IMR-90 (cell line): ENCODE measurements around the gene CTAG1B. TPM values are rescaled to one million over a fixed set of nuclear protein-coding genes. Genes with fewer than 3 reads are reported as not detected.

Experiments used
- ATAC-seq: fragments of 200-7000 bp; cut with Tn5 transposase; 2 replicates; pipeline ENCODE4 v1.9.1; 2020; ENCODE audit warnings: low read depth, mild to moderate bottlenecking, moderate library complexity
- BruUV-seq: library from RNA; stranded (reverse); fragments of 400-500 nt; replicated peaks from 2 replicates; lab custom pipeline; 2021; lab: Mats Ljungman, UMichigan
- CTCF ChIA-PET: fragments of 300-600 bp; formaldehyde crosslinking; extraction: SDS; loops from one replicate; lab custom pipeline; 2021; ENCODE audit warnings: antibody characterized with exemption; lab: Yijun Ruan, JAX
- POLR2A ChIA-PET: fragments of 300-600 bp; sonication (Branson Sonifier 250); formaldehyde crosslinking; loops from one replicate; lab custom pipeline; 2022; ENCODE audit warnings: antibody characterized with exemption; ENCODE audit not compliant: unreplicated experiment; lab: Charles Lee
- DNase-seq: peaks from one replicate; pipeline ENCODE4 v3.0.0; 2013
- H2AFZ ChIP-seq: replicated peaks from 2 replicates; pipeline ENCODE3; 2013; ENCODE audit warnings: low read length, mild to moderate bottlenecking; ENCODE audit not compliant: poor library complexity
- H2AK5ac ChIP-seq: 2 replicates; pipeline ENCODE4 v1.6.1; 2013; ENCODE audit warnings: low read depth, low read length, inconsistent platforms
- H2AK9ac ChIP-seq: replicated peaks from 2 replicates; pipeline ENCODE3; 2013; ENCODE audit warnings: mild to moderate bottlenecking, low read depth, low read length, moderate library complexity; ENCODE audit not compliant: poor library complexity
- H2BK120ac ChIP-seq: 2 replicates; pipeline ENCODE4 v1.6.1; 2013; ENCODE audit warnings: low read depth, low read length, inconsistent platforms
- H2BK15ac ChIP-seq: 3 replicates; pipeline ENCODE4 v1.6.1; 2013; ENCODE audit warnings: low read depth, low read length, inconsistent platforms
- H2BK20ac ChIP-seq: 2 replicates; pipeline ENCODE4 v1.6.1; 2013; ENCODE audit warnings: low read depth, mild to moderate bottlenecking, inconsistent platforms, low read length, moderate library complexity
- H2BK5ac ChIP-seq: 2 replicates; pipeline ENCODE4 v1.6.1; 2013; ENCODE audit warnings: mild to moderate bottlenecking, low read depth, low read length, inconsistent platforms; ENCODE audit not compliant: poor library complexity, severe bottlenecking
- H3K14ac ChIP-seq: replicated peaks from 2 replicates; pipeline ENCODE4 v1.6.1; 2013; ENCODE audit warnings: low read depth, low read length, inconsistent platforms
- H3K18ac ChIP-seq: 2 replicates; pipeline ENCODE4 v1.6.1; 2013; ENCODE audit warnings: low read depth, low read length, control low read depth
- H3K23ac ChIP-seq: 2 replicates; pipeline ENCODE4 v1.6.1; 2013; ENCODE audit warnings: low read depth, low read length, inconsistent platforms
- H3K27ac ChIP-seq: 2 replicates; pipeline ENCODE4 v1.5.1; 2013; ENCODE audit warnings: mild to moderate bottlenecking, control low read depth, low read length; ENCODE audit not compliant: insufficient read depth
- H3K27me3 ChIP-seq: 2 replicates; pipeline ENCODE4 v1.6.1; 2013; ENCODE audit warnings: low read length; ENCODE audit not compliant: control insufficient read depth, insufficient read depth
- H3K36me3 ChIP-seq: 2 replicates; pipeline ENCODE4 v1.6.1; 2013; ENCODE audit warnings: low read length, mixed read lengths; ENCODE audit not compliant: control insufficient read depth, insufficient read depth
- H3K4ac ChIP-seq: 2 replicates; pipeline ENCODE4 v1.6.1; 2013; ENCODE audit warnings: low read depth, low read length, inconsistent platforms
- H3K4me1 ChIP-seq: 2 replicates; pipeline ENCODE4 v1.6.1; 2013; ENCODE audit warnings: low read length, mixed read lengths; ENCODE audit not compliant: control insufficient read depth, insufficient read depth
- H3K4me2 ChIP-seq: 2 replicates; pipeline ENCODE4 v1.6.1; 2013; ENCODE audit warnings: low read depth, mild to moderate bottlenecking, control low read depth, low read length, moderate library complexity
- H3K4me3 ChIP-seq: 2 replicates; pipeline ENCODE4 v1.5.1; 2013; ENCODE audit warnings: low read depth, mild to moderate bottlenecking, control low read depth, low read length, moderate library complexity; ENCODE audit not compliant: insufficient read depth
- H3K56ac ChIP-seq: 2 replicates; pipeline ENCODE4 v1.6.1; 2013; ENCODE audit warnings: low read length, inconsistent platforms; ENCODE audit not compliant: insufficient read depth; ENCODE audit errors: extremely low read depth
- H3K79me1 ChIP-seq, 2 experiments: 2 replicates each; pipeline ENCODE4 v1.6.1; 2013; ENCODE audit warnings: low read length in 2 of 2, inconsistent platforms in 1 of 2, low read depth in 1 of 2
- H3K9ac ChIP-seq: 2 replicates; pipeline ENCODE4 v1.6.1; 2013; ENCODE audit warnings: low read depth, low read length, control low read depth
- H3K9me1 ChIP-seq: 2 replicates; pipeline ENCODE4 v1.6.1; 2013; ENCODE audit warnings: low read length, inconsistent platforms; ENCODE audit not compliant: insufficient read depth
- H3K9me3 ChIP-seq: 2 replicates; pipeline ENCODE4 v1.6.1; 2013; ENCODE audit warnings: low read length; ENCODE audit not compliant: control insufficient read depth, insufficient read depth
- H4K20me1 ChIP-seq: 2 replicates; pipeline ENCODE4 v1.6.1; 2013; ENCODE audit warnings: low read length, inconsistent platforms; ENCODE audit not compliant: insufficient read depth
- H4K5ac ChIP-seq: 2 replicates; pipeline ENCODE4 v1.6.1; 2013; ENCODE audit warnings: mild to moderate bottlenecking, low read depth, low read length, control low read depth
- H4K8ac ChIP-seq, 2 experiments: 2 replicates each; pipeline ENCODE4 v1.6.1; 2013; ENCODE audit warnings: low read depth in 2 of 2, low read length in 2 of 2, control low read depth in 1 of 2, inconsistent platforms in 1 of 2
- H4K91ac ChIP-seq: 2 replicates; pipeline ENCODE4 v1.6.1; 2013; ENCODE audit warnings: low read depth, low read length, inconsistent platforms; ENCODE audit not compliant: insufficient read depth
- BHLHE40 ChIP-seq: fragments of 150-350 bp; IDR thresholded peaks from 2 replicates; pipeline ENCODE4 v1.6.1; 2016; ENCODE audit warnings: mild to moderate bottlenecking, low read depth, low read length
- CEBPB ChIP-seq: IDR thresholded peaks from 2 replicates; pipeline ENCODE4 v1.6.1; 2012; ENCODE audit warnings: low read depth, low read length, improper control_type of control experiment
- CHD1 ChIP-seq: IDR thresholded peaks from 2 replicates; pipeline ENCODE4 v1.6.1; 2012; ENCODE audit warnings: low read depth, low read length, improper control_type of control experiment
- FOS ChIP-seq: fragments of 150-350 bp; IDR thresholded peaks from 2 replicates; pipeline ENCODE4 v1.6.1; 2016; ENCODE audit warnings: low read depth, low read length
- MAFK ChIP-seq: IDR thresholded peaks from 2 replicates; pipeline ENCODE4 v1.6.1; 2012; ENCODE audit warnings: low read depth, low read length, improper control_type of control experiment
- MAZ ChIP-seq: IDR thresholded peaks from 2 replicates; pipeline ENCODE4 v1.6.1; 2012; ENCODE audit warnings: low read depth, mild to moderate bottlenecking, low read length, improper control_type of control experiment, moderate library complexity, borderline replicate concordance
- MXI1 ChIP-seq: IDR thresholded peaks from 2 replicates; pipeline ENCODE4 v1.6.1; 2012; ENCODE audit warnings: low read depth, mild to moderate bottlenecking, low read length, moderate library complexity, borderline replicate concordance
- NFE2L2 ChIP-seq: fragments of 150-350 bp; IDR thresholded peaks from 2 replicates; pipeline ENCODE4 v1.6.1; 2016; ENCODE audit warnings: low read depth, mild to moderate bottlenecking, low read length
- POLR2A ChIP-seq: IDR thresholded peaks from 2 replicates; pipeline ENCODE4 v1.6.1; 2012; ENCODE audit warnings: mild to moderate bottlenecking, low read depth, low read length
- RAD21 ChIP-seq: IDR thresholded peaks from 2 replicates; pipeline ENCODE4 v1.6.1; 2012; ENCODE audit warnings: low read length, improper control_type of control experiment
- RCOR1 ChIP-seq: IDR thresholded peaks from 2 replicates; pipeline ENCODE4 v1.6.1; 2012; ENCODE audit warnings: mild to moderate bottlenecking, low read length, improper control_type of control experiment; ENCODE audit not compliant: insufficient replicate concordance
- RFX5 ChIP-seq: IDR thresholded peaks from 2 replicates; pipeline ENCODE4 v1.8.0; 2012; ENCODE audit warnings: low read depth, mild to moderate bottlenecking, low read length, moderate library complexity
- SMC3 ChIP-seq: fragments of 150-350 bp; IDR thresholded peaks from 2 replicates; pipeline ENCODE4 v1.6.1; 2016; ENCODE audit warnings: low read depth, mild to moderate bottlenecking, antibody characterized with exemption, low read length, moderate library complexity
- WGBS, 2 experiments: methylation state at CpG; one replicate each; pipeline versions ENCODE4 v1.1.5 to v1.1.7; 2013; ENCODE audit warnings: missing lambda C conversion rate in 2 of 2; ENCODE audit not compliant: insufficient read length in 1 of 2; ENCODE audit errors: extremely low coverage in 2 of 2; 5-methylcytosine and 5-hydroxymethylcytosine counted together
- dilution Hi-C: fragments of 300-500 bp; cut with HindIII; formaldehyde crosslinking; loops from one replicate; pipeline ENCODE4 v1.14.3; 2018; ENCODE audit warnings: low sequenced_read_pairs; ENCODE audit not compliant: unreplicated experiment
- in situ Hi-C: fragments of 300-500 bp; cut with MboI; formaldehyde crosslinking; loops from 3 replicates; pipeline ENCODE4 v1.14.3; 2019; ENCODE audit warnings: low sequenced_read_pairs, inconsistent platforms, mixed read lengths
- intact Hi-C: fragments of 100-400 bp; cut with micrococcal nuclease; formaldehyde crosslinking; loops from 2 replicates; pipeline ENCODE4 v1.10.0; 2022
- polyA plus RNA-seq, 3 experiments: library from polyadenylated mRNA; depleted of rRNA; stranded (reverse); fragments of >200 nt; gene quantifications; 2 replicates each; pipeline ENCODE4 v1.2.3, GENCODE V29; 2012; ENCODE audit warnings: low replicate concordance in 1 of 3
- total RNA-seq: library from RNA; depleted of rRNA; stranded (reverse); fragments of >200 nt; gene quantifications from 2 replicates; pipeline ENCODE4 v1.2.3, GENCODE V29; 2012
- TF ChIP-seq, protein P1 (sequence below): fragments of 150-350 bp; IDR thresholded peaks from 2 replicates; pipeline ENCODE4 v1.6.1; 2016; ENCODE audit warnings: low read depth, mild to moderate bottlenecking, low read length, moderate library complexity, borderline replicate concordance
- TF ChIP-seq, protein P2 (sequence below): conservative IDR thresholded peaks from 2 replicates; pipeline ENCODE4 v1.5.1; 2012; ENCODE audit warnings: mild to moderate bottlenecking, low read depth, low read length, improper control_type of control experiment
- TF ChIP-seq, protein P3 (sequence below): fragments of 150-350 bp; IDR thresholded peaks from 2 replicates; pipeline ENCODE4 v1.6.1; 2017; ENCODE audit warnings: mild to moderate bottlenecking, antibody characterized with exemption, low read length, low read depth

CTAG1B gene
- total and polyA plus RNA-seq, 2 of the 4 experiments (the other 2 are of a cell fraction): not detected

DNA sequence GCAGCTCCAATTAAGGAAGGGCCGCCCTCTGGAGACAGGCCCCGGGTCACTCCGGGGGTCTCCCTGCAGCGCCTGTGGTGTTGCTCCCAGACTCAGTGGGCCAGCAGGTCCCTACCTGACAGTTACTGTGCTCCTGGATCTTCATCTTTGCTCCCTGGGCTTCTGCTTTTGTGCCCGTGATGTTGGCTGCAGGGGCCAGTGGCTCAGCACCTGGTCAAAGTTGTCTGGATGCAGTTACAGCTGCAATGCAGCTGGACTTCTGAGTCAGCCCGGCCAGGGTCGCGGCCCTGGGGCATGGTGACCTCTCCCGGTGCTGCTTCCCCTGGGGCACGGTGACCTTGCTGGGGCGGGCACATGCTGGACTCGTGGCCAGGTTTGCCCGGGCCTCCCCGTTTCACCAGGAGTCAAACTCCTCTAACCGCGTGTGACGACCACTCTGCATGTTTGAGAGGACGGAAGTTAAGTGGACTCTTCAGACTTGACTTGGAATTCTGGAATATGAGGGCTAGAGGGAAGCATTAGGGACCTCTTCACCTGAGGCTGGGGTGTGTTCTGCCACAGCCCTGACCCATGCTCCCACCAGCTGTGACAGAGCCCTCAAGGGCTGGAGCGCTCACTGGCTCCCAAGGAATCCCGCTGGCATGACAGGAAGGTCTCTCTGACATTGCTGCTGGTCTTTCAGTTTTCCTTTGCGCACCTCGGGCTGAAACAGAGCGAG, 30.6 kb upstream of the CTAG1B start:
- ATAC-seq (no peak), DNase-seq (no peak)
- ChIA-PET CTCF (no interaction called here), POLR2A (no interaction called here)
- dilution Hi-C loops: no loop called here
- H3K9me1 ChIP-seq: no peaks in the 10 kb centered on the region
- H3K14ac ChIP-seq: no peak overlapping the region
- no peak overlapping the region for H3K9ac ChIP-seq
- no peak overlapping the region for H2AK5ac ChIP-seq
- H2BK15ac ChIP-seq: no peak overlapping the region
- H3K56ac ChIP-seq: no peak overlapping the region
- H3K79me1 ChIP-seq: no peaks in the 10 kb centered on the region
- H4K8ac ChIP-seq: no peak overlapping the region
- H2BK20ac ChIP-seq: no peak overlapping the region
- no peaks in the 10 kb centered on the region for H3K36me3 ChIP-seq
- no peak overlapping the region for H3K27ac ChIP-seq
- H3K4me2 ChIP-seq: no peak overlapping the region
- in situ Hi-C loops: no loop called here
- TF ChIP-seq POLR2A (no peak), MAZ (no peak), RCOR1 (no peak), MXI1 (no peak), MAFK (no peak), CEBPB (no peak), NFE2L2 (no peak), CHD1 (no peak), FOS (no peak), BHLHE40 (no peak), RFX5 (no peak), RAD21 (no peak), SMC3 (no peak)
- TF ChIP-seq, protein P1, sequence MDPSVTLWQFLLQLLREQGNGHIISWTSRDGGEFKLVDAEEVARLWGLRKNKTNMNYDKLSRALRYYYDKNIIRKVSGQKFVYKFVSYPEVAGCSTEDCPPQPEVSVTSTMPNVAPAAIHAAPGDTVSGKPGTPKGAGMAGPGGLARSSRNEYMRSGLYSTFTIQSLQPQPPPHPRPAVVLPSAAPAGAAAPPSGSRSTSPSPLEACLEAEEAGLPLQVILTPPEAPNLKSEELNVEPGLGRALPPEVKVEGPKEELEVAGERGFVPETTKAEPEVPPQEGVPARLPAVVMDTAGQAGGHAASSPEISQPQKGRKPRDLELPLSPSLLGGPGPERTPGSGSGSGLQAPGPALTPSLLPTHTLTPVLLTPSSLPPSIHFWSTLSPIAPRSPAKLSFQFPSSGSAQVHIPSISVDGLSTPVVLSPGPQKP: no peak
- TF ChIP-seq, protein P2, sequence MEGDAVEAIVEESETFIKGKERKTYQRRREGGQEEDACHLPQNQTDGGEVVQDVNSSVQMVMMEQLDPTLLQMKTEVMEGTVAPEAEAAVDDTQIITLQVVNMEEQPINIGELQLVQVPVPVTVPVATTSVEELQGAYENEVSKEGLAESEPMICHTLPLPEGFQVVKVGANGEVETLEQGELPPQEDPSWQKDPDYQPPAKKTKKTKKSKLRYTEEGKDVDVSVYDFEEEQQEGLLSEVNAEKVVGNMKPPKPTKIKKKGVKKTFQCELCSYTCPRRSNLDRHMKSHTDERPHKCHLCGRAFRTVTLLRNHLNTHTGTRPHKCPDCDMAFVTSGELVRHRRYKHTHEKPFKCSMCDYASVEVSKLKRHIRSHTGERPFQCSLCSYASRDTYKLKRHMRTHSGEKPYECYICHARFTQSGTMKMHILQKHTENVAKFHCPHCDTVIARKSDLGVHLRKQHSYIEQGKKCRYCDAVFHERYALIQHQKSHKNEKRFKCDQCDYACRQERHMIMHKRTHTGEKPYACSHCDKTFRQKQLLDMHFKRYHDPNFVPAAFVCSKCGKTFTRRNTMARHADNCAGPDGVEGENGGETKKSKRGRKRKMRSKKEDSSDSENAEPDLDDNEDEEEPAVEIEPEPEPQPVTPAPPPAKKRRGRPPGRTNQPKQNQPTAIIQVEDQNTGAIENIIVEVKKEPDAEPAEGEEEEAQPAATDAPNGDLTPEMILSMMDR: no peak
- TF ChIP-seq, protein P3, sequence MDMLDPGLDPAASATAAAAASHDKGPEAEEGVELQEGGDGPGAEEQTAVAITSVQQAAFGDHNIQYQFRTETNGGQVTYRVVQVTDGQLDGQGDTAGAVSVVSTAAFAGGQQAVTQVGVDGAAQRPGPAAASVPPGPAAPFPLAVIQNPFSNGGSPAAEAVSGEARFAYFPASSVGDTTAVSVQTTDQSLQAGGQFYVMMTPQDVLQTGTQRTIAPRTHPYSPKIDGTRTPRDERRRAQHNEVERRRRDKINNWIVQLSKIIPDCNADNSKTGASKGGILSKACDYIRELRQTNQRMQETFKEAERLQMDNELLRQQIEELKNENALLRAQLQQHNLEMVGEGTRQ: no peak
- no peaks in the 10 kb centered on the region for H3K4me1 ChIP-seq
- no peak overlapping the region for H2AFZ ChIP-seq
- H4K91ac ChIP-seq: no peak overlapping the region
- H3K4ac ChIP-seq: no peak overlapping the region
- no TSS peak for BruUV-seq
- no peak overlapping the region for H3K18ac ChIP-seq
- H2BK5ac ChIP-seq: no peak overlapping the region
- no peaks in the 10 kb centered on the region for H3K27me3 ChIP-seq
- H4K5ac ChIP-seq: no peak overlapping the region
- H3K23ac ChIP-seq: no peak overlapping the region
- no peak overlapping the region for H3K4me3 ChIP-seq
- no peak overlapping the region for H2AK9ac ChIP-seq
- H3K9me3 ChIP-seq: no peaks in the 10 kb centered on the region; the same call in 1 of the 2 replicates
- no peaks in the 10 kb centered on the region for H4K20me1 ChIP-seq
- 74% methylated on average over 9 of the region's 23 CpGs; no CpG with 5 or more reads in 1 of the 2 experiments for WGBS, 2 experiments
- H2BK120ac ChIP-seq: no peak overlapping the region
- intact Hi-C loops: no loop called here
